MCF 10A (cell line): ENCODE results near the gene CCDC97. TPM values are rescaled to one million over a fixed set of nuclear protein-coding genes. Genes with fewer than 3 reads are reported as not detected.

Experiments used
- BruUV-seq: library from RNA; stranded (reverse); fragments of 400-500 nt; replicated peaks from 2 replicates; lab custom pipeline; 2021; lab: Mats Ljungman, UMichigan
- CTCF ChIA-PET: fragments of 300-600 bp; sonication (Branson Sonifier 250); formaldehyde crosslinking; extraction: SDS; loops from one replicate; lab custom pipeline; 2021; ENCODE audit warnings: antibody characterized with exemption, inconsistent platforms; lab: Yijun Ruan, JAX
- POLR2A ChIA-PET: fragments of 300-600, 350-650 bp; sonication (Branson Sonifier 250); formaldehyde crosslinking; extraction: SDS; loops from one replicate; lab custom pipeline; 2020; ENCODE audit warnings: antibody characterized with exemption, inconsistent platforms; lab: Yijun Ruan, JAX
- DNase-seq: peaks from one replicate; pipeline ENCODE4 v3.0.0-alpha.2; 2018; ENCODE audit not compliant: unreplicated experiment
- H3K27ac Mint-ChIP-seq: one replicate; pipeline ENCODE4 v1.8.0; 2022; ENCODE audit warnings: mild to moderate bottlenecking, low read depth, mixed read lengths; ENCODE audit not compliant: unreplicated experiment
- H3K27me3 Mint-ChIP-seq: one replicate; pipeline ENCODE4 v1.8.0; 2022; ENCODE audit warnings: mixed read lengths; ENCODE audit not compliant: insufficient read depth, unreplicated experiment
- H3K36me3 Mint-ChIP-seq: one replicate; pipeline ENCODE4 v1.8.0; 2022; ENCODE audit warnings: mild to moderate bottlenecking, moderate library complexity, mixed read lengths; ENCODE audit not compliant: insufficient read depth, unreplicated experiment
- H3K4me1 Mint-ChIP-seq: one replicate; pipeline ENCODE4 v1.8.0; 2022; ENCODE audit warnings: mixed read lengths; ENCODE audit not compliant: insufficient read depth, unreplicated experiment
- H3K4me3 Mint-ChIP-seq: one replicate; pipeline ENCODE4 v1.8.0; 2022; ENCODE audit warnings: mild to moderate bottlenecking, moderate library complexity, mixed read lengths; ENCODE audit not compliant: unreplicated experiment
- H3K9me3 Mint-ChIP-seq: one replicate; pipeline ENCODE4 v1.8.0; 2022; ENCODE audit warnings: mixed read lengths; ENCODE audit not compliant: unreplicated experiment
- intact Hi-C: fragments of 100-400 bp; cut with micrococcal nuclease; formaldehyde crosslinking; loops from 2 replicates; pipeline ENCODE4 v1.14.1; 2022
- total RNA-seq: library from RNA; stranded (reverse); gene quantifications from 2 replicates; pipeline ENCODE4 v1.2.3, GENCODE V29; 2022
- TF ChIP-seq, protein P1 (sequence below): fragments of 200-600 bp; IDR thresholded peaks from one replicate; pipeline ENCODE4 v1.8.0; 2022; ENCODE audit warnings: antibody characterized with exemption, mild to moderate bottlenecking; ENCODE audit not compliant: unreplicated experiment

Gene CCDC97
- total RNA-seq, 1 experiment from 2014 or later = 25.0 TPM

DNA sequence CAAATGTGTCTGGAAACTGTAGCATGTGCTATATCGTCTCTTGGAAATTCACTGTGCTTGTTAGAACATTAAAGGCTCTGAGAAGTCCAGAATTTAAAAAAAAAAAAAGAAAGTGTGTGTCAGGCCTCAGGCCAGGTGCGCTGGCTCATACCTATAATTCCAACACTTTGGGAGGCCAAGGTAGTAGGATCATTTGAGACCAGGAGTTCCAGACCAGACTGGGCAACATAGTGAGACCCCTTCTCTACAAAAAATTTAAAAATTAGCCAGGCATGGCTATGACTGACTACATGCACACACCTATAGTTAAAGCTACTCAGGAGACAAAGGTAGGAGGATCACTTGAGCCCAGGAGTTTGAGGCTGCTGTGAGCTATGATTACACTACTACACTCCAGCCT is 40.9 kb upstream of the CCDC97 start:
- Mint-ChIP-seq H3K27me3 (no peaks in the 10 kb centered on the region), H3K27ac (no peak overlapping the region), H3K36me3 (peaks cover 92% of the 10 kb centered on the region), H3K9me3 (no peaks in the 10 kb centered on the region), H3K4me3 (no peak overlapping the region), H3K4me1 (peaks cover 26% of the 10 kb centered on the region)
- BruUV-seq = no TSS peak
- ChIA-PET POLR2A (no interaction called here), CTCF (no interaction called here)
- TF ChIP-seq, protein P1, sequence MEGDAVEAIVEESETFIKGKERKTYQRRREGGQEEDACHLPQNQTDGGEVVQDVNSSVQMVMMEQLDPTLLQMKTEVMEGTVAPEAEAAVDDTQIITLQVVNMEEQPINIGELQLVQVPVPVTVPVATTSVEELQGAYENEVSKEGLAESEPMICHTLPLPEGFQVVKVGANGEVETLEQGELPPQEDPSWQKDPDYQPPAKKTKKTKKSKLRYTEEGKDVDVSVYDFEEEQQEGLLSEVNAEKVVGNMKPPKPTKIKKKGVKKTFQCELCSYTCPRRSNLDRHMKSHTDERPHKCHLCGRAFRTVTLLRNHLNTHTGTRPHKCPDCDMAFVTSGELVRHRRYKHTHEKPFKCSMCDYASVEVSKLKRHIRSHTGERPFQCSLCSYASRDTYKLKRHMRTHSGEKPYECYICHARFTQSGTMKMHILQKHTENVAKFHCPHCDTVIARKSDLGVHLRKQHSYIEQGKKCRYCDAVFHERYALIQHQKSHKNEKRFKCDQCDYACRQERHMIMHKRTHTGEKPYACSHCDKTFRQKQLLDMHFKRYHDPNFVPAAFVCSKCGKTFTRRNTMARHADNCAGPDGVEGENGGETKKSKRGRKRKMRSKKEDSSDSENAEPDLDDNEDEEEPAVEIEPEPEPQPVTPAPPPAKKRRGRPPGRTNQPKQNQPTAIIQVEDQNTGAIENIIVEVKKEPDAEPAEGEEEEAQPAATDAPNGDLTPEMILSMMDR = no peak
- no peak for DNase-seq
- intact Hi-C loops = no loop called here

DNA sequence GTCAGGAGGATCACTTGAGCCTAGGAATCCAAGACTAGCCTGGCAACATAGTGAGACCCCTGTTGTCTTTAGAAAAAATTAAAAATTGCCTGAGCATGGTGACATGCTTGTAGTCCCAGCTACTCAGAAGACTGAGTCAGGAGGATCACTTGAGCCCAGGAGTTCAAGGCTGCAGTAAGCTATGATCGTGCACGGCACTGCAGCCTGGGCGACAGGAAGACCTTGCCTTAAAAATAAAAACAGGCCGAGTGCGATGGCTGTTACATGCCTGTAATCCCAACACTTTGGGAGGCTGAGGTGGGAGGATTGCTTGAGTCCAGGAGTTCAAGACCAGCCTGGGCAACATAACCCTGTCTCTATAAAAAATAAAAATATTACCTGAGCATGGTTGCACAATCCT is 40.4 kb upstream of the CCDC97 start:
- CTCF ChIA-PET = no interaction called here
- no TSS peak for BruUV-seq

DNA sequence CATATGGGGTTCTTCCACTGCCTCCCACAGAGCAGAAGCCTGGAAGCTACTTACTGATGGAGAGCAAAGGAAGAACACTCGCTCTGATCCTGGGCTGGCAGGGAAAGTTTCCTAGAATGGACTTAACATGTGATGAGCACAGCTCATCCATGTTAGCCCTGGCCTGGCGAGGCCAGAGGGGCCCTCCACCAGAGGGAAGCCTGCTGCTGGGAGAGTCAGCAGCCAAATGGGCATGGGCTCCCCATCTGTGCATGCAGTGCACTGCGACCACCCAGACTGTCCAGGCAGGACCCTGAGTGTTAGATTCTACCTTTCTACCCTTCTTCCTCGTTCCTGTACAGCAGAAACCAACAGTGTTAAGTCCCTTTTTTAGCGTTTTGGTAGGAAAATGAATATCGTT is 36.9 kb upstream of the CCDC97 start:
- H3K9me3 Mint-ChIP-seq = no peaks in the 10 kb centered on the region
- H3K27me3 Mint-ChIP-seq = no peaks in the 10 kb centered on the region
- ChIA-PET POLR2A (no interaction called here), CTCF (no interaction called here)
- no peak overlapping the region for H3K4me3 Mint-ChIP-seq
- DNase-seq = no peak
- no peak overlapping the region for H3K27ac Mint-ChIP-seq
- TF ChIP-seq, protein P1 = no peak
- intact Hi-C loops = no loop called here
- BruUV-seq = no TSS peak
- H3K36me3 Mint-ChIP-seq = peaks cover 100% of the 10 kb centered on the region
- no peaks in the 10 kb centered on the region for H3K4me1 Mint-ChIP-seq

More for the DNA sequence above, 40.4 kb upstream of the CCDC97 start:
- H3K4me1 Mint-ChIP-seq = peaks cover 26% of the 10 kb centered on the region
- H3K36me3 Mint-ChIP-seq = peaks cover 92% of the 10 kb centered on the region
- H3K9me3 Mint-ChIP-seq = no peaks in the 10 kb centered on the region
- intact Hi-C loops = no loop called here
- H3K27me3 Mint-ChIP-seq = no peaks in the 10 kb centered on the region
- POLR2A ChIA-PET = interaction anchor here (0.6 to 0.7 kb wide), 2 partner anchors 525 to 549 kb away, joined by 4 read pairs; no protein-coding TSS in a partner anchor
- H3K4me3 Mint-ChIP-seq = no peak overlapping the region
- H3K27ac Mint-ChIP-seq = no peak overlapping the region
- no peak for DNase-seq
- TF ChIP-seq, protein P1 = no peak

DNA sequence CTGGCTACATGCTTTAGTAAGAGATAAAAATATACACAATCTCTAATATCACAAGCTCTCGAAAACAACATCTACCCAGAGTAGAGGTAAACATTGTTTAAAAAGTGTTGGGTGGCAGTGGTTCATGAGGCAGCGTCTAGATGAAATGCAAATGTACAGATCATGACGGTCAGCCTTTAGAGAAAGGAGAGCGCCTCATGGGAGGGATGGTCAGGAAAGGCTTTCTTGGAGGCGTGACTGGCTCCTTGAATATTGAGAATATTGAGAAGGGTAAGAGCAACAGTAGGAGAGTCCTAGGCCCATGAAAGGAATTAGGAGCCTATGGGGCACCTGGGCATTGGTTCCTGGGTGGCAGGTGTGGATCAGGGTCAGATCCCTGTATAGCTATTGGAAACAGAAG is 35.2 kb upstream of the CCDC97 start:
- TF ChIP-seq, protein P1 = no peak
- intact Hi-C loops = no loop called here
- no peaks in the 10 kb centered on the region for H3K27me3 Mint-ChIP-seq
- H3K27ac Mint-ChIP-seq = no peak overlapping the region
- H3K4me1 Mint-ChIP-seq = no peaks in the 10 kb centered on the region
- peaks cover 99% of the 10 kb centered on the region for H3K36me3 Mint-ChIP-seq
- ChIA-PET POLR2A (interaction anchor here (0.8 to 1.9 kb wide), 3 partner anchors 10 to 34 kb away, joined by 3 to 8 read pairs (median 3); partner anchors contain the start of gene HNRNPUL1), CTCF (interaction anchor here (0.8 kb wide), 1 partner anchor 33 kb away, joined by 3 read pairs; no protein-coding TSS in a partner anchor)
- BruUV-seq = no TSS peak
- no peaks in the 10 kb centered on the region for H3K9me3 Mint-ChIP-seq
- no peak overlapping the region for H3K4me3 Mint-ChIP-seq
- no peak for DNase-seq
